Measurements from ENCODE around the gene PRKG1. TPM values are rescaled to one million over a fixed set of nuclear protein-coding genes. Genes with fewer than 3 reads are reported as not detected.
"Not testable (repeated sequence)": the region's sequence is repeated elsewhere in the genome, so short reads cannot be mapped to it uniquely, and the experiment has no call there.

Gene PRKG1
- total RNA-seq, 1 donor = 67.3 TPM

- no peak for DNase-seq (ENCODE audit: low read depth in 2 of 3, low spot score in 2 of 3)
Measured at GRCh38 chr10:51672039-51672535, 597.8 kb downstream of the PRKG1 start.

- DNase-seq (ENCODE audit: low read depth in 2 of 3, low spot score in 2 of 3) = no peak
Measured at GRCh38 chr10:51675088-51675487, 600.8 kb downstream of the PRKG1 start.

GRCh38 chr10:51679841-51680240 lies 605.6 kb downstream of the PRKG1 start:
- DNase-seq (ENCODE audit: low read depth in 2 of 3, low spot score in 2 of 3) = no peak

DNA sequence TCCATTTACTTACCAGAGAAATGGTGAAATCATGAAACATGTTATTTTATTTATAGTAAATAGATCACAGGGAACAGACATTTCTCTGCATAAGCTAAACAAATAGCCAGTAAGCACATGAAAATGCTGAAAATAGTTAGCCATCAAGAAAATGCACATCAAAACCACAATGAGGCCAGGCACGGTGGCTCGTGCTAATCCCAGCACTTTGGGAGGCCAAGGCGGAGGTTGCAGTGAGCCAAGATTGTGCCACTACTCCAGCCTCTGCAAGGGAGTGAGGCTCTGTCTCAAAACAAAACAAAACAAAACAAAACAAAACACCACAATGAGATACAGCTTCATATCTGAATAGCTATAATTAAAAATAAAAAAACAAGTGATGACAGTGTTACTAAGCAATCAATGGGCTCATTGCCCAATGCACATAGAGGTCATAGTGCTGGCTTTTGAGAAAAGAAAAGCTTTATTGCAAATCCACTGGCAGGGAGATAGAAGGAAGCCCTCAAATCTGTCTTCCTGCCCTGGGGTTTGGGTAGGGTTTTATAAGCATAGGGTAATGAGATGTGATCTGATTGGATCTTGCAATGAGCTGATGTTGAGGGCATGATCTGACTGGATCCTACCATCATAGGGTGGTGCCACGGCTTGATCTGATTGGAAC lies 608.9 kb downstream of the PRKG1 start:
- DNase-seq (ENCODE audit: low read depth in 2 of 3, low spot score in 2 of 3) = no peak

GRCh38 chr10:51685768-51686167 lies 611.5 kb downstream of the PRKG1 start:
- no peak for DNase-seq (ENCODE audit: low read depth in 2 of 3, low spot score in 2 of 3)

GRCh38 chr10:51687296-51687695 lies 613.0 kb downstream of the PRKG1 start:
- no peak for DNase-seq (ENCODE audit: low read depth in 2 of 3, low spot score in 2 of 3)

DNA sequence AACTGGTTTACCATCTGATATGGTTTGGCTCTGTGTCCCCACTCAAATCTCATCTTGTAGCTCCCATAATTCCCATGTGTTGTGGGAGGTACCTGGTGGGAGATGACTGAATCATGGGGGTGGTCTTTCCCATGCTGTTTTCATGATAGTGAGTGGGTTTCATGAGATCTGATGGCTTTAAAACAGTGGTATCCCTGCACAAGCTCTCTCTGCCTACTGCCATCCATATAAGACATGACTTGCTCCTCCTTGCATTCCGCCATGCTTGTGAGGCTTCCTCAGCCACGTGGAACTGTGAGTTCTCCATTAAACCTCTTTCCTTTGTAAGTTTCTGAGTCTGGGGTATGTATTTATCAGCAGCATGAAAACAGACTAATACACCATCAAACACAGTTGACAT lies 614.5 kb downstream of the PRKG1 start:
- DNase-seq (ENCODE audit: low read depth in 2 of 3, low spot score in 2 of 3) = not testable (repeated sequence)

DNA sequence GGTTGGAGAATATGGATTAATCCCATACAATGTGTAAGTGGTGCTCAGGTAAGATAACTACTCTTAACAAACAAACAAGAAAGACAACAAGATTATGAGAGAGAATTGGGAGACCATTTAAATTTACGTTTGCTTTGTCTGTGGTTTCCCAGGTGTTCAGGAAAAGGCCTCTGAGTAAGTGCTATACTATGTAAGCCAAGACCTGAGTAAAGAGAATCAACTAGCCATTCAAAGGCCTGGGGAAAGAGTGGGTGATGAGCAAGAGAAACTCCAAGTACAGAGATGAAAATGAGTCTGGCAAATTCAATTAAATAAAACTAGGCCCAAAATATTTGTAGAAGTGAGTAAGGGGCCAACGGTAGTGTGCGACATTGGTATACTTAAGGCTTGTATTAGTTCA lies 615.2 kb downstream of the PRKG1 start:
- no peak for DNase-seq (ENCODE audit: low read depth in 2 of 3, low spot score in 2 of 3)

DNA sequence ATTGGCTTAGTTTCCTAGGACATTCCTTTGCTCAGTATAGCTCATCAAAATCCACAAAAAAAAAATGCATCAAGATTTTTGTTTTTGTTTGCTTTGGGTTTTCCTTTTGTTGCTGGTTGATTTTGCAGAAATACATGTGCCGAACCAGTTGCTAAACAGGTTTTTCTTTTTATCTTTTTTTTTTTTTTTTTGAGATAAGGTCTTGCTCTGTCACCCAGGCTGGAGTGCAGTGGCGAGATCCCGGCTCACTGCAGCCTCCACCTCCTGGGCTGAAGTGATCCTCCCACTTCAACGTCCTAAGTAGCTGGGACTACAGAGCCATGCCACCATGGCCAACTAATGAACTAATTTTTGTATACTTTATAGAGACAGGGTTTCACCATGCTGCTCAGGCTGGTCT lies 616.8 kb downstream of the PRKG1 start:
- no peak for DNase-seq (ENCODE audit: low read depth in 2 of 3, low spot score in 2 of 3)

GRCh38 chr10:51694086-51694768 lies 619.9 kb downstream of the PRKG1 start:
- DNase-seq (ENCODE audit: low read depth in 2 of 3, low spot score in 2 of 3) = no peak

GRCh38 chr10:51696251-51696650 lies 622.0 kb downstream of the PRKG1 start:
- DNase-seq (ENCODE audit: low read depth in 2 of 3, low spot score in 2 of 3) = no peak

DNA sequence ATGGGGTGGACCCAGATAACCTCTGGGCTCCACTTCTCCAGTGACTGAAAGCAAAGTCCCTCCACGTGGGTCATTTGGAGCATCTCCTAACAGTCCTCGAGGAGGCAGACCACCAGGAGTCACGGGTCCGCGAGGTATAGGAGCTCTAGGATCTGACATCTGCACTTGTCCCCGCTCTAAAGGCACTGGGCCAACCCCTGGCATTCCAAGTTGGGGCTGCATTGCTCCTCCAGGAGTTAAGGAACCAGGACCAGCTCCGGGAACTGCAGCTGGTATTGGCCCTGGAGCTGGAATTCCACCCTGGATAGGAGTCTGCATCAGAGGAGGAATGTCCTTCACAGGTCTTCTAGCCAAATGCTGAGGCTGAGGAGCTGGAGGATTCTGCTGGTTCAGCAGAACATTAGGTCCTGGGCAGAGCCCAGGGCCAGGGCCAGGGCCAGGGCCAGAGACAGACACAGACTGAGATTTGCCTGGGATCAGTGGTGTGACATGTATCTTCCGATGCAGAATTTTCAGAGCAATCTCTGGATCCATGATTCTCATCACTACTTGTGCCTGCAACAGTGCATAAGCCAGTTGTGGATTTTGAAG lies 624.3 kb downstream of the PRKG1 start:
- no peak for DNase-seq (ENCODE audit: low read depth in 2 of 3, low spot score in 2 of 3)

DNA sequence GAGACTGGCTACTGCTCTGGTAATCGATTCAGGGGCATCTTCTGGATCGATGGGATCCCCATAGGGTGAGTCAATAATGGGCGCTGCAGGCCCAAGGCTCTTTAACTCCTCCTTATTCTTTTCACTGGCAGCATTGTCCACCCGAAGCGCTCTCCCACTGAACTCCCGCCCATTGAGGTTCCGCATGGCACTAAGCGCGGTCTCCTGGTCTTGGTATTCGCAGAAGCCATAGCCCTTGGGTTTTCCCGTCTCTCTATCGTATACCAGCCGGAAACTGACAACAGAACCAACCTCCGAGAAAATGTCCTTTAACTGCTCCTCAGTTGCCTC lies 624.8 kb downstream of the PRKG1 start:
- peak in 1 of 3 donors; percentile 4 for DNase-seq (ENCODE audit: low read depth in 2 of 3, low spot score in 2 of 3)

DNA sequence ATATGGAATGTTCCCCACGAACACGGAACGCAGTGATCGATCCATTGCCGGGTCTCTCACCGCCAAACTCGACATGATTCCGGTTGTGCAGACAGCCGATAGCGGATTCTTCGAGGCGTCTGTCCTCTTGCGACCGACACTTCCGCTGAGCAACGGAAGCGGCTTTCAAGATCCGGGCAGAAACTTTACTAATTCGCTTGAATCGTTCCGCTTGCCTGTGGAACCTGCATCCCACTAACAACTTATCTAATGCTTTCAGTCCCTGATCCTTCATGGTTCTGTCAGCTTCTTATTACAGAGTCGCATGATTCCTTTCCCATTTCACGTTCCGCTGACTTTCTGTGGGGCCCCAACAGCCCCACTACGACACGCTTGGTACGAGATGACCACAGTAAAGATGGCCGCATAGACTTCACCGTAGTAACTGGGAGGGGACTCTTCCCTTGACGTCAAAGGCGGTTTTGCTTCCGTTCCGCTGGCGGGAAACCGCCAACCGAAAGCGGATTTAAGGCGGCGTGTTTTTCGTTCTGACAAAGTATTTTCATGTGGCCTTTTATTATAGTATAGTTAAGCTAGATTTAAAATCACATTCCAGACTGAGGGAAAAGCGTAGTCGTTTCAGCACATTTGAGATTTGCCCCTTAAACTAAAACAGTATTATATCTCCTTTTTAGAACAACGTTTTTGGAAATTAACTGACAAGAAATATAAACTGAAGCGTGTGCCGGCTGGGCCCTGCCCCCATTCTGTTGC lies 625.4 kb downstream of the PRKG1 start, which contains the start of gene CSTF2T:
Gene CSTF2T, minus strand, starts transcription at position 121 of the 753 bp plus-strand sequence. Its CDS starts 46 bp downstream, at position 75.
- peak; percentile 94 to 97 (median 96) for DNase-seq (ENCODE audit: low read depth in 2 of 3, low spot score in 2 of 3)

- no peak for DNase-seq (ENCODE audit: low read depth in 2 of 3, low spot score in 2 of 3)
Measured at GRCh38 chr10:51700228-51700817, 626.0 kb downstream of the PRKG1 start.

DNA sequence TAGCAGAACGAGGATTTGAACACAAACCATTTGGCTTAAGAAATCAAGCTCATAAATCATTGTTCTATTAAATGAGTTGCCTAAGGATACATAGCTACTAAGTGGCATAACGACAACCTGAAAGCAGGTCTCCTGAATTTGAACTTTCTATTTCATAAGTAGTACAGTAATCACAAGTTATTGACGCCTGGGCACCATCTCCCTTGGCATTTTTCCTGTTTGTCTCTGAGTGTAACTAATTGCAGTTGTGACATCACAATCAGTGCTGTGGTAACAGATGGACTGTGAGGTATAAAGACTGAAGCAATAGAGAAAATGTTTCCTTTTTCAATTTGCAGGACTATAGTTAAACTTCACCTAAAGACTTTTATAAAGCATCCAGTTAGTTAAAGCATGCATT lies 631.5 kb downstream of the PRKG1 start:
- no peak for DNase-seq (ENCODE audit: low read depth in 2 of 3, low spot score in 2 of 3)

DNA sequence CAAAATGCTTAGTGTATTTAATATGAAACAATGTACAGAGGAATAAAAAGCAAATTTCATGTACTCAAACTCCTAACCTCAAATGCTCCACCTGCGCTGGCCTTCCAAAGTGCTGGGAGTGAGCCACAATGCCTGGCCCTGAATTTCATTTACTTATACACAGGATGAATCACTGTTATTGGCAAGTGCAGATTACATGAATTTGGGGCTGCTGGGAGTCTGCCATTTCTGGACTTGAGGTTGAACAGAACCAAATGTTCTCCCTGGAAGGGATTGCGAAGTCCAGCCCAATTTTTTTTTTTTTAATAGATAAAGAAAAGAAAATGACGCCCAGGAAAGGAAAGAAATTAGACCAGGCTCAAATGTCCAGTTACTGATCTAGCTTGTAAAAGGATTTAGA lies 631.9 kb downstream of the PRKG1 start:
- no peak for DNase-seq (ENCODE audit: low read depth in 2 of 3, low spot score in 2 of 3)

DNA sequence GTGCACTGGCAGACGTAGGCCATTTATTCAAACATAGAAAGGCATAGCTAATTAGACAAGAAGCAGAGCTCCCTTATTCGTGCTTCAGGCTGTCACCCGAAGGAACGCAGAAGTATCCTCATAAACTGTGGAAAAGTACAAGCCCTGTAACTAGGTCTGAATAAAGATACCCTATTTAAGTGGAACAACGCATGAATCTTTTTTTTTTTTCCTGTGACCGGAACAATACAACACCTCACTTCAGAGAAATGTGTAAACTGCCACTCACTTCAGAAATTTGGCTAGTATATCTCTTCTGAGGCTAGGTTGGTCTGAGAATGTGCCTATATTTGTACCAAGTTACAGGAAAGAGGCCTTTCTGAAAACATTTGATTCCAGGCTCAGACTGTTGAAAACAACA lies 633.1 kb downstream of the PRKG1 start:
- DNase-seq (ENCODE audit: low read depth in 2 of 3, low spot score in 2 of 3) = no peak

- no peak for DNase-seq (ENCODE audit: low read depth in 2 of 3, low spot score in 2 of 3)
Measured at GRCh38 chr10:51707821-51708424, 633.6 kb downstream of the PRKG1 start.

GRCh38 chr10:51708609-51709008 lies 634.3 kb downstream of the PRKG1 start:
- no peak for DNase-seq (ENCODE audit: low read depth in 2 of 3, low spot score in 2 of 3)
